B cell (primary cell): ENCODE results near the gene LRRN2. TPM values are rescaled to one million over a fixed set of nuclear protein-coding genes. Genes with fewer than 3 reads are reported as not detected.

Source experiments
- ATAC-seq: fragments of 200-7000 bp; cut with Tn5 transposase; one replicate; pipeline ENCODE4 v1.10.0; 2021; ENCODE audit warnings: low read depth, mild to moderate bottlenecking, moderate number of reproducible peaks, moderate library complexity
- CTCF ChIA-PET: fragments of 350-600 bp; sonication (Branson Sonifier 250); formaldehyde crosslinking; loops from one replicate; lab custom pipeline; 2021; ENCODE audit warnings: antibody characterized with exemption, inconsistent platforms; lab: Charles Lee
- POLR2A ChIA-PET: fragments of 350-600 bp; sonication (Branson Sonifier 250); formaldehyde crosslinking; loops from one replicate; lab custom pipeline; 2021; ENCODE audit warnings: antibody characterized with exemption; lab: Charles Lee
- DNase-seq: peaks from one replicate; pipeline ENCODE4 v3.0.0; 2013
- H2AFZ ChIP-seq: 2 replicates; pipeline ENCODE4 v1.6.1; 2012; ENCODE audit warnings: mild to moderate bottlenecking, low read depth, low read length; ENCODE audit not compliant: insufficient read depth, poor library complexity, severe bottlenecking
- H3K27ac ChIP-seq, 2 donors: 1 replicate in 1 of 2; 2 replicates in 1 of 2; pipeline ENCODE4 v1.5.1; 2012 to 2013; ENCODE audit warnings: low read length in 2 of 2, mild to moderate bottlenecking in 2 of 2, moderate library complexity in 1 of 2
- H3K27me3 ChIP-seq, 4 experiments: fragments of 200-600 bp in 1 of 4; sonication (generic) in 1 of 4; replicated peaks in 1 of 4; 1 replicate in 2 of 4; 2 replicates in 2 of 4; pipeline versions ENCODE4 v1.6.1 to v1.7.0; 2013 to 2016; ENCODE audit warnings: low read length in 3 of 4, mild to moderate bottlenecking in 2 of 4, mixed read lengths in 1 of 4, moderate library complexity in 1 of 4; ENCODE audit not compliant: insufficient read depth in 4 of 4, control insufficient read depth in 3 of 4; ENCODE audit errors: control extremely low read depth in 1 of 4
- H3K36me3 ChIP-seq, 2 experiments: replicated peaks in 1 of 2; 1 replicate in 1 of 2; 2 replicates in 1 of 2; pipeline versions ENCODE4 v1.6.1 to v1.7.1; 2013; ENCODE audit warnings: low read length in 1 of 2; ENCODE audit not compliant: insufficient read depth in 2 of 2, control insufficient read depth in 1 of 2; ENCODE audit errors: control extremely low read depth in 1 of 2, extremely low read depth in 1 of 2
- H3K4me1 ChIP-seq, 2 donors: fragments of 200-600 bp in 1 of 2; sonication (generic) in 1 of 2; 1 replicate in 1 of 2; 2 replicates in 1 of 2; pipeline versions ENCODE4 v1.5.1 to v1.6.1; 2013 to 2017; ENCODE audit warnings: low read length in 2 of 2; ENCODE audit not compliant: control insufficient read depth in 2 of 2, insufficient read depth in 2 of 2
- H3K4me2 ChIP-seq: replicated peaks from 2 replicates; pipeline ENCODE3; 2012; ENCODE audit warnings: mild to moderate bottlenecking, low read depth, low read length; ENCODE audit not compliant: poor library complexity, severe bottlenecking
- H3K4me3 ChIP-seq, 5 experiments: fragments of 200-600 bp in 1 of 5; sonication (generic) in 1 of 5; 1 replicate in 3 of 5; 2 replicates in 2 of 5; pipeline versions ENCODE4 v1.5.1 to v1.7.0; 2011 to 2016; ENCODE audit warnings: low read length in 4 of 5, mild to moderate bottlenecking in 4 of 5, low read depth in 2 of 5, control low read depth in 1 of 5, moderate library complexity in 1 of 5; ENCODE audit not compliant: insufficient read depth in 1 of 5; ENCODE audit errors: control extremely low read depth in 1 of 5, extremely low read depth in 1 of 5
- H3K79me2 ChIP-seq: fragments of 200-600 bp; sonication (generic); one replicate; pipeline ENCODE4 v1.6.0; 2016; ENCODE audit warnings: low read length; ENCODE audit not compliant: control insufficient read depth, insufficient read depth
- H3K9ac ChIP-seq: fragments of 200-600 bp; sonication (generic); 2 replicates; pipeline ENCODE4 v1.6.1; 2017; ENCODE audit warnings: mild to moderate bottlenecking, low read length, moderate library complexity
- H3K9me3 ChIP-seq, 3 donors: one replicate each; pipeline versions ENCODE4 v1.6.1 to v1.7.1; 2013; ENCODE audit warnings: low read length in 2 of 3; ENCODE audit not compliant: control insufficient read depth in 2 of 3, insufficient read depth in 1 of 3; ENCODE audit errors: control extremely low read depth in 1 of 3
- H4K20me1 ChIP-seq: 2 replicates; pipeline ENCODE4 v1.6.0; 2012; ENCODE audit warnings: mild to moderate bottlenecking, low read length; ENCODE audit not compliant: insufficient read depth, control insufficient read depth, poor library complexity, severe bottlenecking
- H3K27ac Mint-ChIP-seq: one replicate; pipeline ENCODE4 v1.8.0; 2021; ENCODE audit warnings: mixed read lengths
- H3K27me3 Mint-ChIP-seq: one replicate; pipeline ENCODE4 v1.8.0; 2021; ENCODE audit warnings: mixed read lengths
- H3K4me1 Mint-ChIP-seq: one replicate; pipeline ENCODE4 v1.8.0; 2021; ENCODE audit warnings: mixed read lengths
- H3K4me3 Mint-ChIP-seq: one replicate; pipeline ENCODE4 v1.8.0; 2021; ENCODE audit warnings: mixed read lengths
- H3K9me3 Mint-ChIP-seq: one replicate; pipeline ENCODE4 v1.8.0; 2022; ENCODE audit warnings: mixed read lengths; ENCODE audit not compliant: insufficient read depth
- CTCF ChIP-seq: fragments of 200-600 bp; IDR thresholded peaks from one replicate; pipeline ENCODE4 v1.8.0; 2022; ENCODE audit warnings: antibody characterized with exemption, mild to moderate bottlenecking
- EZH2 ChIP-seq: IDR thresholded peaks from 2 replicates; pipeline ENCODE4 v1.6.1; 2012; ENCODE audit warnings: borderline replicate concordance, low read depth, mild to moderate bottlenecking, moderate library complexity, low read length; ENCODE audit not compliant: insufficient read depth, poor library complexity, severe bottlenecking
- WGBS: methylation state at CpG from one replicate; pipeline ENCODE4 v1.1.5; 2013; ENCODE audit warnings: missing lambda C conversion rate; ENCODE audit not compliant: insufficient coverage; 5-methylcytosine and 5-hydroxymethylcytosine counted together
- intact Hi-C: fragments of 100-400 bp; cut with micrococcal nuclease; formaldehyde crosslinking; loops from one replicate; pipeline ENCODE4 v1.10.0; 2022
- polyA plus RNA-seq: library from polyadenylated mRNA; depleted of rRNA; stranded (reverse); fragments of >200 nt; gene quantifications from 2 replicates; pipeline ENCODE4 v1.2.3, GENCODE V29; 2012
- total RNA-seq, 2 donors: library from RNA; stranded (reverse); fragments of 120-200 nt in 1 of 2; gene quantifications; 1 replicate in 1 of 2; 2 replicates in 1 of 2; pipeline versions ENCODE4 v1.2.3 to v1.2.4, GENCODE V29; 2013 to 2022

The LRRN2 gene
- total and polyA plus RNA-seq, 2 donors (not counting 1 experiment from before 2014, with no cell fraction given), result not detected

GRCh38 chr1:204628868-204629267 lies 56.7 kb downstream of the LRRN2 start:
- H3K4me3 ChIP-seq, result no peak overlapping the region
- intact Hi-C loops, result loop anchor here (10.0 kb wide), 1 partner anchor 64 kb away; no protein-coding TSS in a partner anchor
- H3K9ac ChIP-seq, result no peak overlapping the region
- no peaks in the 10 kb centered on the region for H3K9me3 Mint-ChIP-seq
- no peak overlapping the region for H3K4me2 ChIP-seq
- peaks cover 39% of the 10 kb centered on the region for H3K27me3 Mint-ChIP-seq
- H3K9me3 ChIP-seq, result peaks cover 0 to 10% (median 0%) of the 10 kb centered on the region in 3 donors
- no peaks in the 10 kb centered on the region for H3K4me1 ChIP-seq
- H3K27ac ChIP-seq, result no peak overlapping the region
- H4K20me1 ChIP-seq, result no peaks in the 10 kb centered on the region
- ChIA-PET POLR2A (no interaction called here), CTCF (no interaction called here)
- no peaks in the 10 kb centered on the region for H3K79me2 ChIP-seq
- H3K4me3 Mint-ChIP-seq, result no peak overlapping the region
- WGBS, result 76% methylated on average over 2 of the region's 3 CpGs
- ATAC-seq (no peak), DNase-seq (no peak)
- no peaks in the 10 kb centered on the region for H3K36me3 ChIP-seq
- no peak for TF ChIP-seq EZH2
- no peak for TF ChIP-seq CTCF
- H2AFZ ChIP-seq, result no peak overlapping the region
- H3K4me1 Mint-ChIP-seq, result no peaks in the 10 kb centered on the region
- H3K27me3 ChIP-seq, result peaks cover 0 to 20% (median 7%) of the 10 kb centered on the region in 4 experiments
- no peak overlapping the region for H3K27ac Mint-ChIP-seq

DNA sequence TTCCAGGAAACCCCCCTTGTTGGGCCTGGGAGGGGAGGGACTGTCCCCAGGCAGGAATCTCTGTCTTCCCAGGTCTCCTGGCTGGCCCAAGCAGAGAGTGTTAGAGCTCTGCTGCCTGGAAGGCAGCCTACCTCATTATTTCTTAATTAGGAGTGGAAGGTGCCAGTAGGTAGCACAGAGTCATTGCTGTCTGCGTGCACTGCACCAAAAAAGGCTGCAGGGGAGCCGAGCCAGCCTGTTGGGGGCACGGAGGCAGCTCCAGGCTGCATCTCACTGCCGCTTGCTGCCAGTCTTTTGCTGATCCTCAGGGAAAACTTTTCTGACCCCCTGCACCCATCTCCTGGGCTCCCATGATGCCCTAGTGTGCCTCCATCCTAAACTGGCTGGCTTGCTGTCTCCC lies 58.1 kb downstream of the LRRN2 start:
- peaks cover 34% of the 10 kb centered on the region for H3K27me3 Mint-ChIP-seq
- no peak overlapping the region for H3K4me3 Mint-ChIP-seq
- TF ChIP-seq CTCF, result no peak
- TF ChIP-seq EZH2, result no peak
- Histone ChIP-seq H3K4me1 (no peaks in the 10 kb centered on the region), H2AFZ (no peak overlapping the region), H3K9me3 (peaks cover 0 to 6% (median 0%) of the 10 kb centered on the region in 3 donors), H3K27ac (no peak overlapping the region), H3K9ac (no peak overlapping the region), H3K79me2 (no peaks in the 10 kb centered on the region), H3K36me3 (no peaks in the 10 kb centered on the region), H4K20me1 (no peaks in the 10 kb centered on the region), H3K4me2 (no peak overlapping the region), H3K27me3 (peaks cover 0 to 20% (median 7%) of the 10 kb centered on the region in 4 experiments), H3K4me3 (no peak overlapping the region)
- 99% methylated on average over 4 of the region's 4 CpGs for WGBS
- DNase-seq (no peak), ATAC-seq (no peak)
- CTCF ChIA-PET, result no interaction called here
- no peak overlapping the region for H3K27ac Mint-ChIP-seq
- no peaks in the 10 kb centered on the region for H3K9me3 Mint-ChIP-seq
- intact Hi-C loops, result loop anchor here (10.0 kb wide), 1 partner anchor 63 kb away; no protein-coding TSS in a partner anchor
- POLR2A ChIA-PET, result no interaction called here
- no peaks in the 10 kb centered on the region for H3K4me1 Mint-ChIP-seq
